BLaER1 treated with 17β-estradiol and CSF1 and Interleukin-3, amounts not matched to agents 10 nM and 100 nM (cell line): ENCODE data around the gene RNF114.
A peak's percentile ranks its signal among the peaks of the same experiment; 100 is the strongest.

ENCODE experiments used
- H3K27ac ChIP-seq, 11 experiments: shearing (Covaris generic); formaldehyde crosslinking; 2 replicates each; pipeline ENCODE4 v1.8.1; 2022
- H3K27me3 ChIP-seq, 11 experiments: shearing (Covaris generic); formaldehyde crosslinking; 2 replicates each; pipeline ENCODE4 v1.8.1; 2022
- H3K36me3 ChIP-seq, 11 experiments: shearing (Covaris generic); formaldehyde crosslinking; 2 replicates each; pipeline ENCODE4 v1.8.1; 2022
- H3K4me1 ChIP-seq, 10 experiments: shearing (Covaris generic); formaldehyde crosslinking; 2 replicates each; pipeline ENCODE4 v1.8.1; 2022
- H3K4me2 ChIP-seq, 11 experiments: shearing (Covaris generic); formaldehyde crosslinking; 2 replicates each; pipeline ENCODE4 v1.8.1; 2022
- H3K4me3 ChIP-seq, 10 experiments: shearing (Covaris generic); formaldehyde crosslinking; 2 replicates each; pipeline ENCODE4 v1.8.1; 2022
- H3K9ac ChIP-seq, 11 experiments: shearing (Covaris generic); formaldehyde crosslinking; 2 replicates each; pipeline ENCODE4 v1.8.1; 2022
- H3K9me3 ChIP-seq, 11 experiments: shearing (Covaris generic); formaldehyde crosslinking; replicated peaks in 1 of 11; 2 replicates each; pipeline ENCODE4 v1.8.1; 2022
- H4K20me1 ChIP-seq, 11 experiments: shearing (Covaris generic); formaldehyde crosslinking; 2 replicates each; pipeline ENCODE4 v1.8.1; 2022
- Cebpa-rat ChIP-seq, 11 experiments: shearing (Covaris generic); IDR thresholded peaks; 2 replicates each; pipeline ENCODE4 v1.8.1; 2022

Gene RNF114

DNA sequence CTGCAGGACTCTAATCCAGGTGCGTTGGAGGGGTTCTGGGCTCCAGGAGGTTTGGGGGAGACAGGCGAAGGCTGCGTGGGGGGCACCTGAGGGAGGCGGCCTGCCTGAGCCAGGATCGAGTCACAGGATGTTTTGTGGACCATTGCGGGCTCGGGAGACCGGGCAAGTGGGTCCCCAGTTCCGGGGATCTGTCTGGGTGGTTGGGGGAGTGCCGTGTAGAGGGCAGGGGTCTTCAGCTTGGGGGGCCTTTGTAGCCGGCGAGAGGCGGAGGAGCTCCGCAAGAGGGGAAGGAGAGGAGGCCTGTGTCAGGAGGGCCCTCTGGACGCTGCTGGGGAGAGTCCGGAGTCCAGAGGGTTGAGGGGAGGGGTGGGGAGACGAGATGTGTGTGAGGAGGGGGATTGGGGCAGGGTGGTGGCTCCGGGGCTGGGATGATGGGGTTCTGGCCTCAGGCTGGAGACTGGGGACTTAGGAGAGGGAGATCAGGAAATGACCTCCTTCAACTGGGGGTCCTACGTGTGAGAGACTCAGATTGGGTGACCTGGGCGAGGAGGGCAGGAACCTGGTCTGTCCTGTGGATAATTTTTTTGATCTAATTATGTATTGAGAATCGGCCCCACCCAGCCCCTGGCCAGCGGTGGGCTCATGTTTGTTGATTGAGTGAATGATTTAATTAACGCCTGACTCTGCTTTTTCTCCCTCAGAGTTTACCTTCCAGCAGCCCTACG, 47.1 kb downstream of the RNF114 start:
- peak overlapping the region; percentile 90 to 95 (median 93) for H3K9ac ChIP-seq
- peak overlapping the region; percentile 89 to 100 (median 97) for H3K4me2 ChIP-seq
- peak overlapping the region; percentile 71 to 89 (median 84); a peak in 21 of 22 replicates for H3K27ac ChIP-seq
- H3K27me3 ChIP-seq = no peaks in the 10 kb centered on the region
- H4K20me1 ChIP-seq = peaks cover 0 to 55% (median 54%) of the 10 kb centered on the region in 11 experiments; a peak in 18 of 22 replicates
- no peak for TF ChIP-seq Cebpa-rat (IDR thresholded peaks at IDR 0.05)
- peak overlapping the region; percentile 60 to 98 (median 94) for H3K4me3 ChIP-seq
- no peaks in the 10 kb centered on the region for H3K9me3 ChIP-seq
- H3K4me1 ChIP-seq = peaks cover 64 to 91% (median 87%) of the 10 kb centered on the region in 10 experiments
- peaks cover 11 to 50% (median 48%) of the 10 kb centered on the region in 11 experiments for H3K36me3 ChIP-seq

DNA sequence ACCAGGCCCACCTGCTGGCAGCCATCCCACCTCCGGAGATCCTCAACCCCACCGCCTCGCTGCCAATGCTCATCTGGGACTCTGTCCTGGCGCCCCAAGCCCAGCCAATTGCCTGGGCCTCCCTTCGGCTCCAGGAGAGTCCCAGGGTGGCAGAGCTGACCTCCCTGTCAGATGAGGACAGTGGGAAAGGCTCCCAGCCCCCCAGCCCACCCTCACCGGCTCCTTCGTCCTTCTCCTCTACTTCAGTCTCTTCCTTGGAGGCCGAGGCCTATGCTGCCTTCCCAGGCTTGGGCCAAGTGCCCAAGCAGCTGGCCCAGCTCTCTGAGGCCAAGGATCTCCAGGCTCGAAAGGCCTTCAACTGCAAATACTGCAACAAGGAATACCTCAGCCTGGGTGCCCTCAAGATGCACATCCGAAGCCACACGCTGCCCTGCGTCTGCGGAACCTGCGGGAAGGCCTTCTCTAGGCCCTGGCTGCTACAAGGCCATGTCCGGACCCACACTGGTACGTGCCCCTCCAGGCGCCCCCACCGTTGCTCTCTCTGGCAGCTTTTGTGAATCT, 47.7 kb downstream of the RNF114 start:
- no peaks in the 10 kb centered on the region for H3K27me3 ChIP-seq
- peaks cover 70 to 93% (median 89%) of the 10 kb centered on the region in 10 experiments for H3K4me1 ChIP-seq
- TF ChIP-seq Cebpa-rat (IDR thresholded peaks at IDR 0.05) = no peak
- peaks cover 0 to 61% (median 57%) of the 10 kb centered on the region in 11 experiments; a peak in 18 of 22 replicates for H4K20me1 ChIP-seq
- peaks cover 11 to 57% (median 55%) of the 10 kb centered on the region in 11 experiments for H3K36me3 ChIP-seq
- H3K4me2 ChIP-seq = peak overlapping the region; percentile 89 to 100 (median 97)
- peak overlapping the region; percentile 90 to 95 (median 93); a peak in 21 of 22 replicates for H3K9ac ChIP-seq
- H3K9me3 ChIP-seq = no peaks in the 10 kb centered on the region
- peak overlapping the region; percentile 71 to 89 (median 84); a peak in 18 of 22 replicates for H3K27ac ChIP-seq
- peak overlapping the region; percentile 60 to 98 (median 94) for H3K4me3 ChIP-seq

DNA sequence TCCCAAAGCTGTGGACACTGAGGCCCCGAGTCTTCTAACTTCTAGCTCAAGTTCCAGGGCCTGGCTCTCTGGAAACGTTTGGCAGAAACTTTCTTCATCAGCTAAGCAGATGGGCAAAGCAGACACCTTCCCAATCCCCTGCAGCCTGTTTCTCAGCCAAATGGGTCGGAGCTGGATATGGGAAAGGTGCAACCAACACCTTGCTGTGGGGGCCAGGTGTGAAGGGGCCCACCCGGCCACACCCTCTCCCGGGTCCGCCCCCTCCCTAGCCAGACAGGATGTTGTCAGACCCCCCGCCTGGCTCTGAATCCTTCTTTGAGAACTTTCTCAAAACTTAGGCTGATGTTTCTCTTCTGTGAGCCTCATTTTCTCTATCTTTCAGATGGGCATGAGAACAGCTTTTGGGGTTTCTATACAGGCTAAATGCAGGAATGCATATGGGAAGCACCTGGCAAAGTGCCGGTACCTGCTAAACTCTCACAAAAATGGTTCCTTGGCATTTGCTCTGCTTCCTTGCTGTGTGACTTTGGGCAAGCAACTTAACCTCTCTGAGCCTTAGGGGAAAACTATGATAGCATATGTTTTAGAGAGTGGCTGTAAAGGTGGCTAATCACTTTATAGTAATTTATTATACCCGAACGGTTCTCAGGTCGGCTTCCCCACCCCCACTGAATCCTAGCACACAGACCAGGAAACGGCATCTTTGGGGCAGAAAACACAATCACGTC, 48.4 kb downstream of the RNF114 start:
- Histone ChIP-seq H4K20me1 (peaks cover 0 to 68% (median 57%) of the 10 kb centered on the region in 11 experiments; a peak in 18 of 22 replicates), H3K27me3 (no peaks in the 10 kb centered on the region), H3K9me3 (no peaks in the 10 kb centered on the region), H3K27ac (peak overlapping the region in 9 of 11 experiments; percentile 8 to 89 (median 83); a peak in 11 of 22 replicates), H3K4me1 (peaks cover 77 to 93% (median 90%) of the 10 kb centered on the region in 10 experiments), H3K4me3 (peak overlapping the region; percentile 60 to 98 (median 94); a peak in 19 of 20 replicates), H3K4me2 (peak overlapping the region; percentile 89 to 100 (median 97)), H3K9ac (peak overlapping the region; percentile 90 to 95 (median 93); a peak in 21 of 22 replicates), H3K36me3 (peaks cover 11 to 63% (median 60%) of the 10 kb centered on the region in 11 experiments)
- no peak for TF ChIP-seq Cebpa-rat (IDR thresholded peaks at IDR 0.05)

DNA sequence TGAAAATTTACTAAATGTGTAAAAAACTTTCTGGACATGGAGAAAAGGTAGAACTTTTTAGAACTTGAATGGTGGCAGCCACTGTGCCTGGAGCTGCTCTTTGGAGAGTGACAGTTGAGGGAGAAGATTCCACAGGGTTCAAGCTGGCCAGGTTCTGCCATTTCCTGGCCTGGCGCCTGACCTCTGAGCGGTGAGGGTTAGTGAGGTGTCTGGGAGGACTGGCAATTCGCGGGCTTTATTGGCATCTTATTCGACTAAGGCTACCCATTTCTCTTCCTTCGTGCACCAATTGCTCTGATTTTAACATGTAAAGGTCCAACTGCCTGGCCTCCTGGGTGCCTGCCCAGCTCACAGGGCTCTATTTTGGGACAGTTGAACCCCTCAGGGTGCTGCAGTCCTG, 49.0 kb downstream of the RNF114 start:
- Histone ChIP-seq H3K27me3 (no peaks in the 10 kb centered on the region), H3K9ac (peak overlapping the region; percentile 90 to 95 (median 93); a peak in 21 of 22 replicates), H3K4me1 (peaks cover 82 to 93% (median 90%) of the 10 kb centered on the region in 10 experiments), H3K4me3 (peak overlapping the region; percentile 60 to 98 (median 94); a peak in 18 of 20 replicates), H3K27ac (peak overlapping the region in 6 of 11 experiments; percentile 8 to 89 (median 82); a peak in 6 of 22 replicates), H3K4me2 (peak overlapping the region; percentile 89 to 100 (median 97)), H3K9me3 (no peaks in the 10 kb centered on the region), H3K36me3 (peaks cover 11 to 63% (median 60%) of the 10 kb centered on the region in 11 experiments), H4K20me1 (peaks cover 0 to 73% (median 57%) of the 10 kb centered on the region in 11 experiments; a peak in 18 of 22 replicates)
- no peak for TF ChIP-seq Cebpa-rat (IDR thresholded peaks at IDR 0.05)

DNA sequence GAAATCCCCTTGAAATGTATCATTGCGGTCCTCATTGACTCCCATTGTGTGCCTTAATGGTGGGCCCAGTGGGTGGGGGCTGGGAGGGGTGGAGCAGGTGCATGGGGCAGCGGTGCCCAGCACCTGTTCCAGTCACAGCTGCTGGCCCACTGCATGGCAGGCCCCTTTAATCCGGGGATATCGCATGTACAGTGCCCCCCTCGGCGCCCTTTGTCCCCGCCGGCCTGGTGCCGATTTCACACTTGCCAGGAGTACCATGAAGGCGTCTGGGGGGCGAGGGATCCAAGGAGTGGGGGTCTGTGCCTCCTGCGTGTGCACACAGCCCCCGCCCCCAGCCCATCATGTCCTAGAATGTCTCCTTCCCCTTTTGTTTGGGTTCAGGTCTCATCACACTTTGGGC, 49.4 kb downstream of the RNF114 start:
- Histone ChIP-seq H3K27ac (peak overlapping the region in 7 of 11 experiments; percentile 8 to 89 (median 47); a peak in 8 of 22 replicates), H3K4me3 (peak overlapping the region; percentile 60 to 98 (median 94); a peak in 18 of 20 replicates), H3K36me3 (peaks cover 11 to 63% (median 60%) of the 10 kb centered on the region in 11 experiments), H4K20me1 (peaks cover 0 to 75% (median 57%) of the 10 kb centered on the region in 11 experiments; a peak in 18 of 22 replicates), H3K9ac (peak overlapping the region; percentile 90 to 95 (median 93); a peak in 19 of 22 replicates), H3K4me1 (peaks cover 85 to 93% (median 90%) of the 10 kb centered on the region in 10 experiments), H3K27me3 (no peaks in the 10 kb centered on the region), H3K4me2 (peak overlapping the region; percentile 89 to 100 (median 97)), H3K9me3 (no peaks in the 10 kb centered on the region)
- no peak for TF ChIP-seq Cebpa-rat (IDR thresholded peaks at IDR 0.05)

DNA sequence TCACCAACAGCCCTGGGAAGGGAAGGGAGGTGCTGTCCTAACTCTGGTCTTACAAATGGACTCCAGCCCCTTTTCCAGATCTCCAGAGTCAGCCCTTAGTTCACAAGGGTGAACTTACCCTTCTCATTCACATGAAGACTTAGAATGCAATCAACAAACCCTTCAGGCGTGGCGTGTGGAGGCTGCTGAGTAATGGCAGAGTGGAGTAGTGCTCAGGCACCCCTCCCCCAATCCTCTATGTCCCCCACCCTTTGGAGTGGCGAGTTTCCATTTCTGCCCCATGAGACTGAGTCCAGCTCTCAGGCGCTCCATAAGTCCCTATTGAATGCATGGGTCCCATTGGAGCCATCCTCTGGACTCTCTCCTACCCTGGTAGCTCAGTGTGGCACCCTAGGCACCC, 49.9 kb downstream of the RNF114 start:
- Histone ChIP-seq H3K9me3 (no peaks in the 10 kb centered on the region), H4K20me1 (peaks cover 0 to 75% (median 57%) of the 10 kb centered on the region in 11 experiments; a peak in 18 of 22 replicates), H3K4me3 (peak overlapping the region in 9 of 10 experiments; percentile 13 to 98 (median 94); a peak in 16 of 20 replicates), H3K4me2 (peak overlapping the region; percentile 89 to 100 (median 97)), H3K27me3 (no peaks in the 10 kb centered on the region), H3K27ac (peak overlapping the region in 7 of 11 experiments; percentile 8 to 84 (median 24); a peak in 8 of 22 replicates), H3K9ac (peak overlapping the region; percentile 38 to 95 (median 91); a peak in 18 of 22 replicates), H3K4me1 (peaks cover 83 to 93% (median 90%) of the 10 kb centered on the region in 10 experiments), H3K36me3 (peaks cover 11 to 63% (median 60%) of the 10 kb centered on the region in 11 experiments)
- no peak for TF ChIP-seq Cebpa-rat (IDR thresholded peaks at IDR 0.05)

DNA sequence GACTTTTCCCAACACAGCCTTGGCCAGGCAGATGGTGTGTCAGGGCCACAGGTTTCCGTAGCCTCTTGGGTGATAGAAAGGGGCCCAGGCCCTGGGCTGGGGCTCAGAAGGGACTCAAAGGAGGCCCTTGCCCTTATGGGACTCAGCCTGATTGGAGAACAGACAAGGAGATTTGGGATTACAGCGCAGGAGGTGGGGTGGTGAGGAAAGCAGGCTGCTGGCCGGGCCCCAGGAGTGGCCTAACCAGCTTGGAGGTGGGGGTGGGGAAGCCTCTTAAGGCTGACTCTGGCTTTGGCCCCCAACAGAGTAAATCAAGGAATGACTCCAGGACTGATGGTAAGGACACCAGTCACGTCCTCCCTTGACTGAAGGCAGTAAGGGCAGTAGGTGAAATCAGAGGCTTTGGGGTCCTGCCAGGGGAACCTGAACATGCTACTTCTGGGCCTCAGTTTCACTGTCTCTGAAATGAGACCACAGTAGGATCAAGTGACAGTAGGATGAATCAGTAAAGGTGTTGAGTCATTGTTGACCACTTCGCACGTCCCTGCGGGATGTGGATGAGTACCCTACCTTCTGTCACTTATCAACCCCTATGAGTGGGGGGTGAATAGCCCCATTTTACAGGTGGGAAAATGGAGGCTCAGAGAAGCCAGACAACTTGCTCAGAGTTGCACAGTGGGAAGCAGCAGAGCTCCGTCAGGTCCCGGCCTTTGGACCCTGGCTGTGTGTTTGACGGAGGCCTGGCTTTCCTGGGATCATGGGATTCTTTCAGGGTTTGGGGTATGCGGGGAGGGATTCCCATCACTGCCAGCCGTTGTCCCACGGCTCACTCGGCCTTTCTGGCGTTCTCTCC, 51.0 kb downstream of the RNF114 start:
- Histone ChIP-seq H3K9me3 (no peaks in the 10 kb centered on the region), H3K9ac (peak overlapping the region; percentile 38 to 95 (median 91); a peak in 17 of 22 replicates), H3K4me1 (peaks cover 71 to 93% (median 88%) of the 10 kb centered on the region in 10 experiments), H4K20me1 (peaks cover 0 to 75% (median 57%) of the 10 kb centered on the region in 11 experiments; a peak in 18 of 22 replicates), H3K27me3 (no peaks in the 10 kb centered on the region), H3K27ac (peak overlapping the region in 8 of 11 experiments; percentile 1 to 90 (median 67); a peak in 12 of 22 replicates), H3K4me2 (peak overlapping the region; percentile 89 to 100 (median 97); a peak in 20 of 22 replicates), H3K36me3 (peaks cover 11 to 63% (median 60%) of the 10 kb centered on the region in 11 experiments), H3K4me3 (peak overlapping the region in 7 of 10 experiments; percentile 76 to 98 (median 94); a peak in 12 of 20 replicates)
- TF ChIP-seq Cebpa-rat (IDR thresholded peaks at IDR 0.05) = no peak
